GM19455 (cell line): ENCODE measurements around the gene SREBF2.

Experiments used
- ATAC-seq: cut with Tn5 transposase; IDR thresholded peaks from one replicate; pipeline ENCODE4 v1.9.1; 2021; ENCODE audit not compliant: unreplicated experiment

Gene SREBF2

GRCh38 chr22:41832553-41833368 lies at the start of gene SREBF2:
TSS of gene SREBF2 (plus strand) at chr22:41833105. CDS start at chr22:41833271, 166 bp downstream.
- peak; percentile 86 for ATAC-seq

GRCh38 chr22:41787331-41787730 lies 45.6 kb upstream of the SREBF2 start:
- ATAC-seq: no peak

- ATAC-seq: no peak
These were observed 39.0 kb upstream of the SREBF2 start for GRCh38 chr22:41793871-41794270.

GRCh38 chr22:41798736-41799135 lies 34.2 kb upstream of the SREBF2 start:
- no peak for ATAC-seq

GRCh38 chr22:41799486-41800347 lies 33.2 kb upstream of the SREBF2 start:
- peak; percentile 36 for ATAC-seq

GRCh38 chr22:41800348-41801146 lies 32.4 kb upstream of the SREBF2 start, which contains the start of gene CCDC134:
TSS of gene CCDC134 (plus strand) at chr22:41800679. CDS start at chr22:41808891, 8,212 bp downstream.
- peak; percentile 88 for ATAC-seq

GRCh38 chr22:41801147-41801819 lies 31.6 kb upstream of the SREBF2 start:
- ATAC-seq: no peak

GRCh38 chr22:41801886-41802285 lies 31.0 kb upstream of the SREBF2 start:
- ATAC-seq: no peak

GRCh38 chr22:41805639-41806038 lies 27.3 kb upstream of the SREBF2 start:
- no peak for ATAC-seq

GRCh38 chr22:41808400-41808799 lies 24.5 kb upstream of the SREBF2 start:
- ATAC-seq: no peak

GRCh38 chr22:41810022-41810421 lies 22.9 kb upstream of the SREBF2 start:
- ATAC-seq: no peak

GRCh38 chr22:41812805-41813545 lies 19.9 kb upstream of the SREBF2 start:
- ATAC-seq: no peak

GRCh38 chr22:41813726-41814410 lies 19.0 kb upstream of the SREBF2 start:
- no peak for ATAC-seq

GRCh38 chr22:41815716-41816115 lies 17.2 kb upstream of the SREBF2 start:
- no peak for ATAC-seq

GRCh38 chr22:41816241-41816640 lies 16.7 kb upstream of the SREBF2 start:
- ATAC-seq: no peak

- no peak for ATAC-seq
These were observed 16.0 kb upstream of the SREBF2 start for GRCh38 chr22:41816871-41817270.

- no peak for ATAC-seq
These were observed 14.9 kb upstream of the SREBF2 start for GRCh38 chr22:41818011-41818410.

GRCh38 chr22:41818596-41818995 lies 14.3 kb upstream of the SREBF2 start:
- ATAC-seq: no peak

- ATAC-seq: no peak
These were observed 13.6 kb upstream of the SREBF2 start for GRCh38 chr22:41819257-41819656.
